ENCODE data around the gene TAC1.
"Not testable (repeated sequence)": the region's sequence is repeated elsewhere in the genome, so short reads cannot be mapped to it uniquely, and the experiment has no call there.

The TAC1 gene, protein sequence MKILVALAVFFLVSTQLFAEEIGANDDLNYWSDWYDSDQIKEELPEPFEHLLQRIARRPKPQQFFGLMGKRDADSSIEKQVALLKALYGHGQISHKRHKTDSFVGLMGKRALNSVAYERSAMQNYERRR

GRCh38 chr7:97731736-97732564 is at the start of gene TAC1:
Gene TAC1 (plus strand): TSS chr7:97732086. CDS start chr7:97732613, 527 bp downstream.
- DNase-seq = peak; percentile 16 to 19

DNA sequence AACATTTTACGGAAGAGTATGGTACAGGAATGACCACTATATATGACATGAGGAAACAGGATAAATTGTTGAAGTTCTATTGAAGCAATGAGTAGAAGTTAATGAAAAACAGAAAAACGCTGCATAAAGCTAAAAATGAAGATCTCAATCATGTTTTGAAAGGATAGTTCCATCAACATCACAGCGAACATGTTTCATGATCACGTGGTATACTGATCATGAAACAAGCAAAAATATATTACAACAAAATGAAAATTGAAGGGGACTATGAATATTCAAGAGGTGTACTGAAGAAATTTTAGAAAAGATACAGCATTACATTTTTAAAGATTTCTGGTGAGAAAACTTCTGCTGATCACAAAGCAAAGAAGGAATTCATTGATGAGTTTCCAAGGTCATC is 45.9 kb upstream of the TAC1 start:
- DNase-seq = no peak

- no peak for DNase-seq
Observed at GRCh38 chr7:97693586-97693985, 38.3 kb upstream of the TAC1 start.

DNA sequence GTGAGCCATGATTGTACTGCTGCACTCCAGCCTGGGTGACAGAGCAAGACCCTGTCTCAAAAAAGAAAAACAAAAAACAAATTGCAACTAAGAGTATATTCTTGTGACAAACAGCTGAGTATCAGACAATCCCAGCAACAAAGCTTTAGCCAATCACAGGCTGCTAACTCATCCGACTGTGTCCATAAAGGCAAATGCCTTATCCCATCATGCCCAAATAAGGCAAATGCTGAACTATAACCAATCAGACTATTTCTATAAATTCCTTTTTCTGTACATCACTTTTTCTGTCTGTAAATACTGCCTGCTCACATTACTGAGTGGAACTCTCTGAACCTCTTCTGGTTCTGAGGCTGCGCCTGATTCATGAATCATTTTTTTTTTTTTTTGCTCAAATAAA is 37.5 kb upstream of the TAC1 start:
- DNase-seq = no peak

DNA sequence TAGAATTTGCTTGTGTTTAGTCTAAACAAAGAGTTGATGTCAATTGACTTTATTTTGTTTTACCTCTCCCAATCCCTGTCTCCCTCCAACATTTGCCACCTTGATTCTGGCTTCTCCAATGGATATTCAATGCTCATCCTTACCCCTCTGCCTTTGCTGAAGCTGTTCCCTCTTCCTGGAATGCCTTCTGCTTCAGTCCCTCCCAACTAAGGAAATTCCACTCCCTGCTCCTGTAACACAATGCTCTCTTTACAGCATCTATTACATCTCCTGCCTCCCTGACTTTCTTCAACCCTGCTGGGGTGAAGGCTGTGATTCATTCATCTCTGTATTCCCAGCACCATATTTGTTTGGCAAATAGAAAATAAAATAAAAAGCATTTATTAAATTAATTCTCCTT is 34.5 kb upstream of the TAC1 start:
- DNase-seq = no peak

- no peak for DNase-seq
Observed at GRCh38 chr7:97722386-97722785, 9.5 kb upstream of the TAC1 start.

- DNase-seq = no peak
Observed at GRCh38 chr7:97732565-97733275, 834 bp downstream of the TAC1 start.

DNA sequence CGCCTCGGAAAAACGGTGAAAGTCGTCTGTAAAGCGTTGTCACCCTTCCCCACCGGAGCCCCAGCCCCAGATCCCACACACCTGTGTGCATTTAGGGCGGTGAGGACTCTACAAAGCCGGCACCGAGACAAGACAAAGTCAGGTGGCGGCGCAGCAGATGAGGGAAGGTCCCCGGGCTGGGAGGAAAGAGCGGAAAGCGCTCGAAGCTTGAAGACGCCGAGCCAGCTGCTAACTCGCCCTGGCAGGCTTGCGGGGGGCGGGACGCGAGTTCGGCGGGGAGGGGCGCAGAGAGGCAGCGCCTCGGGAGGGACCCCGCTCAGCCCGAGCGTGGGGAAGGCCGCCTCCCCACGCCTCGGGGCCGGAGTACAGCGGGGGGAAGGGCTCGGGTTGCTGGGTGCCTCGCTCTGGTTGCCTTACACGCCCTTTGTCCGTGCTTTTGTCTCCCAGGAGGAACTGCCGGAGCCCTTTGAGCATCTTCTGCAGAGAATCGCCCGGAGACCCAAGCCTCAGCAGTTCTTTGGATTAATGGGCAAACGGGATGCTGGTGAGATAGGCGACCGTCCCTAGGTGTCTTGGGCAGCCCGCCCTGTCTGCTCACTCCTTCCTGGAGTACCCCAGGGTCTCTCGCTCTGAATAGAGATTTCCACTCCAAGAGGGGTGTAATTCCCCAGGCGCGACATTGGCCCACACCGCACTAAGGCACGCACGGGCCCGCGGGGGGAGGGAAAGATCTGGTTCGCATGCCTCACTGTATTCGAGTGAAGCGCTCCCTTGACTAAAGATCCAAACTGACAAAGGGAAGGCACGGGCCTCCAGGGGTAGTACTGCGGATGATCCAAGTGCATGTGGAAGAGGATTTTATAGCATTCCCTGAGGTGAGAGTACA is 1.6 kb downstream of the TAC1 start:
- peak; percentile 18 to 26 for DNase-seq

DNA sequence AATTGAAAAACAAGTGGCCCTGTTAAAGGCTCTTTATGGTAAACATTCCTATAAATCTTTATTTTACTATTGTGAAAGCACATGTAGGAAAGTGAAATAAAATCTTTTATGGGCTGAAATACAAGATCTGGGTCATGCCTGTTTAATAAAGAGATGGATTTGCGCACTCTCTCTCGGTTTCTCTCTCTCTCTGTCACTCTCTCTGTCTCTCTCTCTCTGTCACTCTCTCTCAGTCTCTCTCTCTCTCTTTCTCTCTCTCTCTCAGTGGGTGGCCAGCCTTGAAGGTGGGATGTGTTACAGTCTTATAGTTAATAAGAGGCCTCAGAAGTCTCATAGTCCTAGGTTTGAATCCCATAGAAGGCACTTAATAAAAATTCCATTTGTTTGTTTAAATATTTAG is 2.4 kb downstream of the TAC1 start:
- no peak for DNase-seq

DNA sequence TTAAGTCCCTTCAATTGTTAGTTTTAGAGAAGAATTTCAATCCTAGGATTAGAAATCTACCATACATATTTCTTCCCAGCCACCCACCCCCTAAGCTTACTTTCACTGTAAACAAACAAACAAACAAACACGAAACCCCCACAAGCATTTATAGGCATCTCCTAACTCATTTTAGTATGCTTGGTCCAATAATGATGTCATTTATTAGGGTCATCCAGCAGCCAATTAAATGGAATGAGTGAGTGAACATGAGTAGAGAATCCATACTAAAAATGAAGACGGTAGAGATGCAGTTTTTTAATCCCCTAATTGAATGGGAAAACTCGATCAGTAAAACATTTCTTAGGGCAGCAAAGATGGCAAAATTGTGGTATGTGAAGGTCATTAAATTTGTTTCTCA is 3.2 kb downstream of the TAC1 start:
- DNase-seq = no peak

DNA sequence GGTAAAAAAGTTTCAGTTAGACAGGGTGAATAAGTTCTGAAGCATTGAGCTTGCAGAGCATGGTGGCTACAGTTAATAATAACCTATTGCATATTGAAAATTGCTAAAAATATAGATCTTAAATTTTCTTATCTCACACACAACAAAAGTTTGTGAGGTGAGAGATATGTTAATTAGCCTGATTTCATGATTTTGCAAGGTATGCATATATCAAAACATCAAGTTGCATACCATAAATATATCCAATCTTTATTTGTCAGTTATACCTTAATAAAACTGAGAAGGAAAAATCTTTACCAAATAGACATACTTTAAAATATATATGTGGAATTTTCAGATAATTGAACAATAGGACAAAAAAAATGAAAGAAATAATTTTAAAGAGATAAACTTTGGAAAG is 16.6 kb downstream of the TAC1 start:
- no peak for DNase-seq

DNA sequence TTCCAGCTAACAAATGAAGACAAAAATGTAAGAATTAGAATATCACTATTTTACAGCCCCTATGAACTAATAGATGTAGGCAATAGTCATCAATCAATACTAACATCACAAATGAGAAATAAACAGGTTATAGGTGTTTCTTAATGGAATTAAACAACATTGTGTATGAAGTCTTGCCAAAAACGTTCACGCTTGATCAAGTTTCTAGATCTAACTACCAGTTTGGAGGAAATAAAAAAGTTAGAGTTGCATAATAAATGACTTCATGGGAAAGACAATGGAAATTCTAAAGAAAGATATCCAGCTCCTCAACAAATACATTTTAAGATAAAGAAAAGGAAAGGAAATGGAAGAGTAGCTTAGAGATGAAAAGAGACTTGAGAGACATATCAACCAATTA is 19.7 kb downstream of the TAC1 start:
- DNase-seq = no peak

DNA sequence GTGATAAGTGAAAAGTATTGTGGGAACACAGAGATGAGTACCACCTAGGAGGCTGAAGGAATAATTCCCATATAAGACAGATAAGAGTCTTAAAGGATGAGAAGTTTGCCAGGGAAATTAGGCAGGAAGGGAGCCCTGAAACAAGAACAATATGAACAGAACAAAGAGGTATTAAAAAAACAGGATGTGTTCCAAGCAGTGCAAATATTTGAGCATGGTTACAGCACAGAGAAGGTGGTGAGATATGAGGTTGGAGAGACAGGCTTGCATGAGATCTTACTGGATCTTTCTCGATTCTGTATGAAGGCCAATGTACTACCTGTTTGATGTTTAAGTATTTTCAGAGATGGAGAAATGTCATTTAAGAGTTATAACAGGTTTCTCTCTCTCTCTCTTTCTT is 20.3 kb downstream of the TAC1 start:
- DNase-seq = no peak

DNA sequence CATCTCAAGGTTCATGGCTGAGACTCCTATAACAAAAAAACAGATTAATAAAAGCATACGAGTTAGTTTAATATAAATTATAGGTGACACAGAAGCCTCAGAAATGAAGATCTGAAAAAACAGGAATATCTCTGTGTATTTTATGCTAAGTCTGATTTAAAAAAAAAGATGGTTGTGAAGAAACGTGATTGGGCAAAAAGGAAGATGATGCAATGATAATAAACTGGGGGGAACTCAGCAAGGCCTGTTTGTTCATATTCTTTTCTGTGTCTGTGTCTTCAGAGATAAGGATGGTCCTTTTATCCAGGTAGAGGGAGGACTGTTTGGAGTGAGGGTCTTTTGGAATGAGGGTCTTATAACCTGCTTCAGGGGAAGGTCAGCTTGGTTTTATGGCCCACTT is 25.9 kb downstream of the TAC1 start:
- DNase-seq = no peak

- DNase-seq = no peak
Observed at GRCh38 chr7:97770850-97771249, 39.0 kb downstream of the TAC1 start.

DNA sequence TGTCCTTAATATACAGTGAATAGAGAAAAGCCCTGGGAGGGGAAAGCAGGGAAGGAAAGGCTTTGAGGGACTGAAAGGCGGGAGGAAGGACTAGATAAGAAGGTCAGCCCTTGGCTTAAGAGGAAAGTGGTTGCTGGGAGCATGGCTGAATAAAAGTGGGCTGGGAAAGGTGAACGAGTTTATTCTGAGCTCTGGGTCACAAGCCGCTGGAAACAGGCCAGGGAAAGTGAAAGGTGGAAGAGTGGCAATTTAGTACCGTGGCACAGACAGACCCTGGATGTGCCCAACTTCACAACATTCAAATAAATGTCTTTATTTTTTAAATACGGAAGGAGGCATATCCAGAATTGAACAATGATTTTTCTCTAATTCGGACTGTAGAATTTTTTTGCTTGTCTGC is 39.7 kb downstream of the TAC1 start:
- DNase-seq = no peak

GRCh38 chr7:97772045-97772901 is 40.4 kb downstream of the TAC1 start:
- no peak for DNase-seq

DNA sequence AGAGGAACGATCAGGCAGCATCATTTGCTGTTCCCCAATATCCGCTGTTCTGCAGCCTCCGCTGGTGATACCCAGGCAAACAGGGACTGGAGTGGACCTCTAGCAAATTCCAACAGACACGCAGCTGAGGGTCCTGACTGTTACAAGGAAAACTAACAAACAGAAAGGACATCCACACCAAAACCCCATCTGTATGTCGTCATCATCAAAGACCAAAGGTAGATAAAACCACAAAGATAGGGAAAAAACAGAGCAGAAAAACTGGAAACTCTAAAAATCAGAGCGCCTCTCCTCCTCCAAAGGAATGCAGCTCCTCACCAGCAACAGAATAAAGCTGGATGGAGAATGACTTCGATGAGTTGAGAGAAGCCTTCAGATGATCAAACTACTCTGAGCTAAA is 54.5 kb downstream of the TAC1 start:
- not testable (repeated sequence) for DNase-seq

Data from activated T-cell treated with anti-CD3 and anti-CD28 coated beads, Interleukin-2, amount 50 U/mL, for 48 hours (primary cell).